ENCODE measurements around the gene CLDN9.

CLDN9 gene, protein sequence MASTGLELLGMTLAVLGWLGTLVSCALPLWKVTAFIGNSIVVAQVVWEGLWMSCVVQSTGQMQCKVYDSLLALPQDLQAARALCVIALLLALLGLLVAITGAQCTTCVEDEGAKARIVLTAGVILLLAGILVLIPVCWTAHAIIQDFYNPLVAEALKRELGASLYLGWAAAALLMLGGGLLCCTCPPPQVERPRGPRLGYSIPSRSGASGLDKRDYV

DNA sequence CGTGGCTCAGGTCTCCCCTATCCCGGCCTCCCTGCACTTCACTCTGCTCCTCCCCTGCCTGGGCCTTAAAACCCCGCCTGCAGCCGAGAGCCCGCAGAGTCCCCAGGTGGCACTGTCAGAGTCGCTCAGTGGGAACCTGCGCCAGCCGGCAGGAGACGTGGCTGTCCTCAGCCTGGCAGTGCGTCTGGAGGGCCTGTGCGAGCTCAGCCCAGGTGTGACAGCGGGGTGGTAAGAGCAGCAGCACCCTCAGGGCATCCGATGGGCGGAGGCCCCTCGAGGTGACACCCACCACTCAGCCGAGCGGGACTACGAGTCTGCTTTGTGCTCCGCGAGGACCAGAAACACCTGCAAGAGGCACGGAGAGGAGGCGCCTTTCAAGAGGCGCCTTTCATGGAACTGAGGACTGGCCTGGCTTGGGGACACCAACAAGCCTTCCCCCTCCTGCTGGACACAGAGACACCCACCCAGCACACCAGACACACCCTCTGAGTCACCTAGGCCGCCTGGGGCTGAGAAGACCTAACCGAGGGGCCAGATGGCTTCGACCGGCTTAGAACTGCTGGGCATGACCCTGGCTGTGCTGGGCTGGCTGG is at the start of gene CLDN9:
Gene CLDN9 (plus strand): TSS at position 96 of the 593 bp plus-strand sequence. CDS start 440 bp downstream, at position 536.
- no peak for DNase-seq (ENCODE audit: low spot score)

DNA sequence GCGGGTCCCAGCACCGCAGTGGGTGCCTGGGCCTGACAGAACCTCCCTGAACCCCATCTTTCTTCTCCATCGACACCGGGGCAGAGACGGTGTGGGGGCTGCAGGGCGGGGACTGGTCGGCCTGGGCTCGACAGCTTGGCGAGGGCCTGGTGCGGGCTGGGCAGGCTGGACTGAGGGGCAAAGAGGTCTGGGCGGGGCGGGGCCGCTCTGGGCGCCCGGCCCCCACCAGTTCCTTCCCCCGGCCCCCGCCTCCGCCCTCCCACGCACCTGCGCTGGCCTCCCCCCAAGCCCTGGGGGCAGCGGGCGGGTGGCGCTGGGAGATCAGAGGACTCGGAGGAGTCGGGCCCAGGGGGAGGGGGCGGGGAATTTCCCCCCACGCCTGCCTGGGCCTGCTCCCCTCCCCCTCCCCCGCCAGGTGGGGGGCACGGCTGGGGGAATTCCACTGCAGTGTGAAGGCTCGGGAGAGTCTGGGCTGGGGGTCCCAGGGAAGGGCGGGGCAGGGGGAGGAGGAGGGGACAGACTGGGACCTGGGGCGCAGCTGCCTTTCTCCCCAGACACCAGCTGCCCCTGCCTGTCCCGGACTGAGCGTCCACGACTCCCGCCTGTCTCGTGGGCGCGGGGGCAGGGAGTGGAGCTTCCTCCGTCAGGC is 49.5 kb upstream of the CLDN9 start:
- TF ChIP-seq, protein P1, sequence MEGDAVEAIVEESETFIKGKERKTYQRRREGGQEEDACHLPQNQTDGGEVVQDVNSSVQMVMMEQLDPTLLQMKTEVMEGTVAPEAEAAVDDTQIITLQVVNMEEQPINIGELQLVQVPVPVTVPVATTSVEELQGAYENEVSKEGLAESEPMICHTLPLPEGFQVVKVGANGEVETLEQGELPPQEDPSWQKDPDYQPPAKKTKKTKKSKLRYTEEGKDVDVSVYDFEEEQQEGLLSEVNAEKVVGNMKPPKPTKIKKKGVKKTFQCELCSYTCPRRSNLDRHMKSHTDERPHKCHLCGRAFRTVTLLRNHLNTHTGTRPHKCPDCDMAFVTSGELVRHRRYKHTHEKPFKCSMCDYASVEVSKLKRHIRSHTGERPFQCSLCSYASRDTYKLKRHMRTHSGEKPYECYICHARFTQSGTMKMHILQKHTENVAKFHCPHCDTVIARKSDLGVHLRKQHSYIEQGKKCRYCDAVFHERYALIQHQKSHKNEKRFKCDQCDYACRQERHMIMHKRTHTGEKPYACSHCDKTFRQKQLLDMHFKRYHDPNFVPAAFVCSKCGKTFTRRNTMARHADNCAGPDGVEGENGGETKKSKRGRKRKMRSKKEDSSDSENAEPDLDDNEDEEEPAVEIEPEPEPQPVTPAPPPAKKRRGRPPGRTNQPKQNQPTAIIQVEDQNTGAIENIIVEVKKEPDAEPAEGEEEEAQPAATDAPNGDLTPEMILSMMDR (IDR thresholded peaks at IDR 0.05; ENCODE audit: extremely low read depth, missing control alignments): no peak
- peak; percentile 71 for DNase-seq (ENCODE audit: low spot score)

More for the DNA sequence above, at the start of gene CLDN9:
- TF ChIP-seq, protein P1 (IDR thresholded peaks at IDR 0.05; ENCODE audit: extremely low read depth, missing control alignments): no peak

DNA sequence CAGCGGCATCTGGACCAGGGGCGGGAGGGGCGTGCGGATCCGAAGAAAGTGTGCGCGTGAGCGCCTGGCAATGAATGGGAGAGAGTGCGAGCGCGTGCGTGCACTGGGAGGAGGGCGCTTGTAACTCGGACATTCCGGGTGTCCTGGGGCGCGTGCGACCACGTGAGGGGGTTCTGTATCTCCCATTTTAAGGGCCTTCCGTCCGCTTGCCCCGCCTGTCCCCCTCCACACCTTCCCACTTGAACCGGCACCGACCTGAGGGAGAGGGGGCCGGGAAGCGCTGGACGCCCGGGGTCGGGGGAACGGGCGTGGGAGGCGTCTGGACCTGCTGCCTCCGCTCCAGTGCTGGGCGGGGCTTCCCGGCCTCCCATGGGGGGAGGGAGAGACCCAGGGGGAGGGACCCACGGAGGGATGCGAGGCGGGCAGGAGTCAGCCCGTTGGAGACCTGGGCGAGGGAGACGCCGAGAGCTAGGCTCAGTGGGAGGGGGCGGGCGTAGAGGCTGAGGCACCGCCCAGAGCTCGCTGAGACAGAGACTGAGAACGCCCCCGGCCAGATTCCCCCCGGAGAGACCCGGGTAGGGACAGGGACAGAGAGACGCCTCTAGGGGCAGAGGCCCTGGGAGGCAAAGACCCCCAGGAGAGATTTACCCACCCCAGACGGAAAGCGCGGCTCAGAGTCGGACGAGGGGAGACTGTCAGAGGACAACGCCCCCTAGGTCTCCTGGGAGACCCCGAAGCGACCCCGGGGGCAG is 48.8 kb upstream of the CLDN9 start, which contains the start of gene KREMEN2:
Gene KREMEN2 (plus strand): TSS at position 553 of the 752 bp plus-strand sequence. CDS start 246 bp downstream, outside the sequence.
- peak; percentile 75 for DNase-seq (ENCODE audit: low spot score)
- TF ChIP-seq, protein P1 (IDR thresholded peaks at IDR 0.05; ENCODE audit: extremely low read depth, missing control alignments): no peak

DNA sequence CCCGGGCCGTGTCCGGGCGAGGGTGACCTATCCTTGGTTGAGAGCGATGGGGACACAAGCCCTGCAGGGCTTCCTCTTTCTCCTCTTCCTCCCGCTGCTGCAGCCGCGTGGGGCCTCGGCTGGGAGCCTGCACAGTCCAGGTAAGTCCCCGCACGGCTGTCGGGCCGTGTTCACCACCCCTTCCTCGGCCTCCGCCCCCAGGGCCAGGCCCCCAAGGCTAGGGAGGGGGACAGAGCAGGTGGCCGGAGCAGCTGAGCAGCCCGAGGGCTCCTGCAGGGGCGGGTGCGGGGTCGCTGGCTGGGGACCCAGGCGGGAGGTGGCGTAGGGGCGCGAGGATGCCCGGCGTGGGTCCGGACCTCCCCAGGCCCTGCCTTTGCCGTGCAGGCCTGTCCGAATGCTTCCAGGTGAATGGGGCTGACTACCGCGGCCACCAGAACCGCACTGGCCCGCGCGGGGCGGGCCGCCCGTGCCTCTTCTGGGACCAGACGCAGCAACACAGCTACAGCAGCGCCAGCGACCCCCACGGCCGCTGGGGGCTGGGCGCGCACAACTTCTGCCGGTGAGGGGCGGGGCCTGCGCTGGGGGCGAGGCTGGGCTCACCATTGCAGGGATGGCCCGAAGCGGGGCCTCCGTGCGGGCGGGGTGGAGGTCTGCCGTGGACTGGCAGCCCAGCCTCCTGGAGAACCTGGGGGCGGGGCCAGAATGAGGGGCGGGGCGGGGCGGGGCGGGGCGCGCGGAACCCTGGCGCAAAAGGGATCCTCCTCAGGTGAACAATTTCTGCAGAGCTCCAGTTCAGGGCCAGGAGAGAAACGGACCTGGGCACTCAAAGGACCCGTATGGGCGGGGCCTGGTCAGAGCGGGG is 48.0 kb upstream of the CLDN9 start:
- DNase-seq (ENCODE audit: low spot score): peak; percentile 93
- TF ChIP-seq, protein P1 (IDR thresholded peaks at IDR 0.05; ENCODE audit: extremely low read depth, missing control alignments): no peak

DNA sequence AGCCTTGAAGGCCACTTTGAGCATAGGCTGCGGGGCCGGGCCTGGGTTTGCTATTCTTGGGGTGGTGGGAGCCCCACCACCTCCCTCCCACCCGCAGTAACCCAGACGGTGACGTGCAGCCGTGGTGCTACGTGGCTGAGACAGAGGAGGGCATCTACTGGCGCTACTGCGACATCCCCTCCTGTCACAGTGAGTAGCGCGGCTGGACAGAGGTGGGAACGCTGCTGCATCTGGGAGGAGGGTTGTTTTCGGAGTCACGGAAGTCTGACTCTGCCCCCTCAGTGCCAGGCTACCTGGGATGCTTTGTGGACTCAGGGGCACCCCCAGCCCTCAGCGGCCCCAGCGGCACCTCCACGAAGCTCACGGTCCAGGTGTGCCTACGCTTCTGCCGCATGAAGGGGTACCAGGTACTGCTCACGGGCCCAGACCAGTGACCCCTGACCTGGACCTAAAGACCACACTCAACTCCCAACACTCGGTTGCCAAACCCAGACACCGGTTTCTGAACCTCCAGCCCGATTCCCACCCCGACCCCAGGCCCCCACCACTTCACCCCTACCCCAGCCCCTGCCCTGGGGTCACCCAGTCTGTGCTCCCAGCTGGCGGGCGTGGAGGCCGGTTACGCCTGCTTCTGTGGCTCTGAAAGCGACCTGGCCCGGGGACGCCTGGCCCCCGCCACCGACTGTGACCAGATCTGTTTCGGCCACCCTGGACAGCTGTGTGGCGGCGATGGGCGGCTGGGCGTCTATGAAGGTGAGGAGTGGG is 46.5 kb upstream of the CLDN9 start:
- TF ChIP-seq, protein P1 (IDR thresholded peaks at IDR 0.05; ENCODE audit: extremely low read depth, missing control alignments): no peak
- no peak for DNase-seq (ENCODE audit: low spot score)

DNA sequence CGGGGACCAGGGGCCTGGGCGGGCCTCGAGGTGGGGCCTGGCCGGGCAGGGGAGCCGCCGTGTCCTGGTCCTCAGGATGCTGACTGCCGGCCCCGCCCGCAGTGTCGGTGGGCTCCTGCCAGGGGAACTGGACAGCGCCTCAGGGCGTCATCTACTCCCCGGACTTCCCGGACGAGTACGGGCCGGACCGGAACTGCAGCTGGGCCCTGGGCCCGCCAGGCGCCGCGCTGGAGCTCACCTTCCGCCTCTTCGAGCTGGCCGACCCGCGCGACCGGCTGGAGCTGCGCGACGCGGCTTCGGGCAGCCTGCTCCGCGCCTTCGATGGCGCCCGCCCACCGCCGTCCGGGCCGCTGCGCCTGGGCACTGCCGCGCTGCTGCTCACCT is 45.9 kb upstream of the CLDN9 start:
- TF ChIP-seq, protein P1 (IDR thresholded peaks at IDR 0.05; ENCODE audit: extremely low read depth, missing control alignments): peak; percentile 13

More for the DNA sequence above, 45.9 kb upstream of the CLDN9 start:
- no peak for DNase-seq (ENCODE audit: low spot score)

Measured in GM20000 (cell line).